HG03139 (cell line): ENCODE results near the gene TRABD.
"Not testable (repeated sequence)": the region's sequence is repeated elsewhere in the genome, so short reads cannot be mapped to it uniquely, and the experiment has no call there.

ENCODE experiments used
- ATAC-seq: cut with Tn5 transposase; IDR thresholded peaks from one replicate; pipeline ENCODE4 v1.9.1; 2021; ENCODE audit not compliant: unreplicated experiment

Gene TRABD

GRCh38 chr22:50200461-50201190, 14.9 kb downstream of the TRABD start, which contains the start of gene SELENOO:
SELENOO (plus strand) TSS chr22:50201011; CDS start chr22:50201037, 26 bp downstream.
- peak; percentile 54 for ATAC-seq

GRCh38 chr22:50201191-50202129, 15.7 kb downstream of the TRABD start:
- peak; percentile 27 for ATAC-seq

- no peak for ATAC-seq
Observed at GRCh38 chr22:50202130-50202666, 16.5 kb downstream of the TRABD start.

- ATAC-seq = no peak
Observed at GRCh38 chr22:50203288-50203687, 17.6 kb downstream of the TRABD start.

GRCh38 chr22:50204571-50204970, 18.9 kb downstream of the TRABD start:
- ATAC-seq = no peak

- ATAC-seq = not testable (repeated sequence)
Observed at GRCh38 chr22:50204998-50205397, 19.3 kb downstream of the TRABD start.

- no peak for ATAC-seq
Observed at GRCh38 chr22:50205781-50206569, 20.3 kb downstream of the TRABD start.

GRCh38 chr22:50206599-50206998, 20.9 kb downstream of the TRABD start:
- no peak for ATAC-seq

GRCh38 chr22:50207383-50208140, 21.8 kb downstream of the TRABD start:
- no peak for ATAC-seq

GRCh38 chr22:50208430-50208938, 22.8 kb downstream of the TRABD start:
- ATAC-seq = no peak

GRCh38 chr22:50208939-50209892, 23.5 kb downstream of the TRABD start:
- no peak for ATAC-seq

- ATAC-seq = no peak
Observed at GRCh38 chr22:50209893-50210292, 24.2 kb downstream of the TRABD start.

- ATAC-seq = no peak
Observed at GRCh38 chr22:50210378-50211139, 24.8 kb downstream of the TRABD start.

- ATAC-seq = no peak
Observed at GRCh38 chr22:50211147-50211546, 25.4 kb downstream of the TRABD start.

GRCh38 chr22:50213263-50213662, 27.6 kb downstream of the TRABD start:
- no peak for ATAC-seq

GRCh38 chr22:50215297-50216054, 29.8 kb downstream of the TRABD start:
- ATAC-seq = no peak

GRCh38 chr22:50216055-50216683, 30.5 kb downstream of the TRABD start:
- no peak for ATAC-seq
